GM12872 (cell line): Measurements from ENCODE around the gene NTN3.

Source experiments
- TF ChIP-seq, protein P1 (sequence below): IDR thresholded peaks from 3 replicates; pipeline ENCODE4 v1.5.1; 2011; ENCODE audit warnings: low read depth, mild to moderate bottlenecking, low read length, moderate library complexity; ENCODE audit not compliant: insufficient read depth

NTN3 gene

DNA sequence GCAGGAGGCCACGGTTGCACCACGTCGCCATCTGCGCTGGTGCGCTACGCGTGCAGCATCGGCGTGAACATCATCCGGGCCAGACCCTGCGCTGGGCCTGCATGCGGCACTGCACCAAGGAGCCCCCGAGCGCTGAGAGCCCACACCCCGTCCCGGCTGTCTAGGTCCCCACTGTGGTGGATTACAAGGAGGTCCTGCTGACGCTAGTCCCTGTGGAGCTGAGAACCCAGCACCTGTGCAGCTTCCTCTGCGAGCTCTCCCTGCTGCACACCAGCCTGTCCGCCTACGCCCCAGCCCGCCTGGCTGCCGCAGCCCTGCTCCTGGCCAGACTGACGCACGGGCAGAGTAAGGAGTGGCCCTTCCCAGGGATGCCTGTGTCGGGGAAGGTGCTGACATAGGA, 22.0 kb upstream of the NTN3 start:
- TF ChIP-seq, protein P1, sequence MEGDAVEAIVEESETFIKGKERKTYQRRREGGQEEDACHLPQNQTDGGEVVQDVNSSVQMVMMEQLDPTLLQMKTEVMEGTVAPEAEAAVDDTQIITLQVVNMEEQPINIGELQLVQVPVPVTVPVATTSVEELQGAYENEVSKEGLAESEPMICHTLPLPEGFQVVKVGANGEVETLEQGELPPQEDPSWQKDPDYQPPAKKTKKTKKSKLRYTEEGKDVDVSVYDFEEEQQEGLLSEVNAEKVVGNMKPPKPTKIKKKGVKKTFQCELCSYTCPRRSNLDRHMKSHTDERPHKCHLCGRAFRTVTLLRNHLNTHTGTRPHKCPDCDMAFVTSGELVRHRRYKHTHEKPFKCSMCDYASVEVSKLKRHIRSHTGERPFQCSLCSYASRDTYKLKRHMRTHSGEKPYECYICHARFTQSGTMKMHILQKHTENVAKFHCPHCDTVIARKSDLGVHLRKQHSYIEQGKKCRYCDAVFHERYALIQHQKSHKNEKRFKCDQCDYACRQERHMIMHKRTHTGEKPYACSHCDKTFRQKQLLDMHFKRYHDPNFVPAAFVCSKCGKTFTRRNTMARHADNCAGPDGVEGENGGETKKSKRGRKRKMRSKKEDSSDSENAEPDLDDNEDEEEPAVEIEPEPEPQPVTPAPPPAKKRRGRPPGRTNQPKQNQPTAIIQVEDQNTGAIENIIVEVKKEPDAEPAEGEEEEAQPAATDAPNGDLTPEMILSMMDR = no peak

DNA sequence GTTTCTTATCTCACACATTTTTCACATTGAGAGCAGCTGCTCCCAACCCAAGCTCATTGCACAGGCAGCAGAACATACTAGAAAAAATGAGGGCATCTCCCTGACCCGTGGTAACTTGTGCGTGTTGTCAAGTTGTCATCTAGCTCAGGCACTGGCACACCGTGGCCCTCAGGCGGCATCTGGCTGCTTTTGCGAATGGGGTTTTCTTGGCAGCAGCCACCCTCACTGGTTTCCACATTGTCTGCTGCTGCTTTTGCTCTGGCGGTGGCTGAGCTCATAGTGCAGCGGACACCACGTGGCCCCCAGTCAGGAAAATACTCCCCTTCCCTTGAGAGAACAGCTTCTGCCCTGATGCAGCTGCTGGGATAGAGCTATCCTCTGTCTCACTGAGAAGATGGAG, 20.6 kb upstream of the NTN3 start:
- TF ChIP-seq, protein P1 = no peak

DNA sequence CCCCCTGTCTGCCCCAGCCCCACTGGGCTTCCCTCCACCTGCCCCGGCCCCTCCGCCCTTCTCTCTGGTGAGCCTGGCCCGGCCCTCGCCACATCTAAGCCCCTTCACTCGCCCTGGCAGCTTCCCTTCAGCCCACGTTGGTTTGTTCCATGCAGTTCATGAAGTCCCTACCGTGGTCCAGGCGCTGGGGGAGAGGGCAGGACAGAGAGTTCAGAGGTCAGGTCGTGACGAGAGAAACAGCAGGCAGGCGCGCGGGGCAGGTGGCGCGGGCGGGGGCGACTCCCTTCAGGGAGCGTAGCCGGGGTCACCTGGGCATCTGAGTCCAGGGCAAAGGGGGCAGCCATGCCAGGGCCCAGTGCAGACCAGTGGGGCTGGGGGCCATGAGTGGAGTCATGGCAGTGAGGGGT, 20.1 kb upstream of the NTN3 start:
- TF ChIP-seq, protein P1 = no peak

DNA sequence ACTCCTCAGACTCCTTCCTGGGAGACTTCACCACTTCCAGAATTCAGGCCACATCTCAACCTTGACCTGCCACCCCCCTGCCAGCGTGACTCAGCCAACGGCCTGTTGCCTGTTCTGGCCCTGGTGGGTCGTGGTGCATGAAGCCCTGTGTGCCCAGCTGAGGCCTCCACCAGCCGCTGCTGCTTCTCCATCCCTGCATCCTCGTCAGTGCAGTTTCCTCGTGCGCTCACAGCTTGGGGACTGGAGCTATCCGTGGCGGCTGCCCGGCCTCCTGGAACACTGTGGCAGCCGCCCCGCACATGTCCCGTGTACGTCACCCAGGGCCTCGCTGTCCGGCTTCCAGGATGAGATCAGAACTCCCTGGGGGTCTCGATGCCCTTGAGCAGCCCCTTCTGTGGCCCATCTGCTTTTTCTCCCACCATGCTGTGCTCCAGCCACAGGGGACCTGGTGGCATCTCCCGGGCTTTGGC, 19.2 kb upstream of the NTN3 start:
- TF ChIP-seq, protein P1 = no peak

DNA sequence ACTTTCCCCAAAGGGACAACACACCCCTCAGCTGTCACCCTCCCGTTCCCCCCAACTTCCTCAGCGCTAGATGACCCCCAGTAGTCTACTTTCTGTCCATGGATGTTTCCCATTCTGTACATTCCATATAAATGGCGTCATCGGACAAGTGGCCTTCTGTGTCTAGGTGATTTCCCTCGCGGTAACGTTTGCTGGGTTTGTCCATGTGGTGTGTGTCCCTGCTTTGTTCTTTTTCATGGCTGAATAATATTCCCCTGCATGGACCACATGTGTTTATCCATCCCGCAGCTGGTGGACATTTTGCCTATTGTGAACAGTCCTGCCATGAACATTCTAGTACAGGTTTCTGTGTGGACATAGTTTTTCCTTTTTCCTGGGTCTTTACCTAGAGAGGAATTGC, 18.4 kb upstream of the NTN3 start:
- TF ChIP-seq, protein P1 = no peak

DNA sequence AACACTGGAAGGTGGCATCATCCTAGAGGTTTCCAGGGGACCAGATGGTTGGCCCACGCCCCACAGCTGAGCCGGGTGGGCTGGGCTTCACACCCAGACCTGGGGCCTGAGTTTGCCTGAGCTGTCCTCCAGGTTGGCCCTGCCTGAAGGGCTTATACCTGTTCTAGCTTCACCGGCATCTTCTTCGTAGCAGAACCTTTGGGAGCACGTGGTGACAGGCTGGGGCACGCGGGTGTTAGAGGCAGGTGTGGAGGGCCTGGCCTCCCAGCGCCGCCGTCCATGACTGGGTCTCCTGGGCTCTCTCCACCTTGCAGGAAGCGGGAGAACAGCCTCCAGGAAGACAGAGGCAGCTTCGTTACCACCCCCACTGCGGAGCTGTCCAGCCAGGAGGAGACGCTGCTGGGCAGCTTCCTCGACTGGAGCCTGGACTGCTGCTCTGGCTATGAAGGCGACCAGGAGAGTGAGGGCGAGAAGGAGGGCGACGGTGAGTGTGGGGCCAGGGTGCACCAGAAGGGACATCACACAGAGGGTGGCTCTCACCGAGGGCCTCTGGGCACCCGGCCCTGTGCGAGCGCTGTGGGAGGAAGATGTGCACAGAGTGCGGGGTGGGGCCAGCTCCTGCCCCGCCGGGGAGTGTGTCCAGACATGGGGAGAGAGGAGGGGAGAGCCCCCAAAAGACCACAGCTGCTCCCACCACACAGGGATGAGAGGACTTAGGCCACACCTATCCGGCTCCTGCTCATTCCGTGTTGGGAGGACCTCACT, 15.8 kb upstream of the NTN3 start:
- TF ChIP-seq, protein P1 = no peak

DNA sequence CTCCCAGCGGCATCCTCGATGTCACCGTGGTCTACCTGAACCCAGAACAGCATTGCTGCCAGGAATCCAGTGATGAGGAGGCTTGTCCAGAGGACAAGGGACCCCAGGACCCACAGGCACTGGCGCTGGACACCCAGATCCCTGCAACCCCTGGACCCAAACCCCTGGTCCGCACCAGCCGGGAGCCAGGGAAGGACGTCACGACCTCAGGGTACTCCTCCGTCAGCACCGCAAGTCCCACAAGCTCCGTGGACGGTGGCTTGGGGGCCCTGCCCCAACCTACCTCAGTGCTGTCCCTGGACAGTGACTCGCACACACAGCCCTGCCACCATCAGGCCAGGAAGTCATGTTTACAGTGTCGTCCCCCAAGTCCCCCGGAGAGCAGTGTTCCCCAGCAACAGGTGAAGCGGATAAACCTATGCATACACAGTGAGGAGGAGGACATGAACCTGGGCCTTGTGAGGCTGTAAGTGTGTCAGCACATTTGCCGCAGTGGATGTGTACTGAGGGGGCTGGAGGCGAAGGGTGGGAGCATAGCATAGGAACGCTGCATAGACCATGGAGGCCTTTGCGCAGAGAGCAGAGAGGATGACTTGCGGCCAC, 14.4 kb upstream of the NTN3 start:
- TF ChIP-seq, protein P1 = no peak
